ENCODE data around the gene LMAN2L.

The LMAN2L gene

GRCh38 chr2:96760036-96760985, 20.4 kb upstream of the LMAN2L start, which contains the start of gene CNNM4:
TSS of gene CNNM4 (plus strand) at chr2:96760902. CDS start at chr2:96761000, 98 bp downstream.
- peak; percentile 72 for DNase-seq (ENCODE audit: low read depth)

- DNase-seq (ENCODE audit: low read depth) = no peak
Observed at GRCh38 chr2:96759548-96759947, 19.7 kb upstream of the LMAN2L start.

- DNase-seq (ENCODE audit: low read depth) = no peak
Observed at GRCh38 chr2:96758987-96759386, 19.1 kb upstream of the LMAN2L start.

- DNase-seq (ENCODE audit: low read depth) = no peak
Observed at GRCh38 chr2:96757477-96757860, 17.6 kb upstream of the LMAN2L start.

GRCh38 chr2:96756788-96757476, 17.1 kb upstream of the LMAN2L start:
- no peak for DNase-seq (ENCODE audit: low read depth)

- DNase-seq (ENCODE audit: low read depth) = no peak
Observed at GRCh38 chr2:96754317-96754716, 14.5 kb upstream of the LMAN2L start.

- DNase-seq (ENCODE audit: low read depth) = no peak
Observed at GRCh38 chr2:96753661-96754282, 13.9 kb upstream of the LMAN2L start.

GRCh38 chr2:96751800-96752199, 11.9 kb upstream of the LMAN2L start:
- DNase-seq (ENCODE audit: low read depth) = no peak

GRCh38 chr2:96747061-96747617, 7.3 kb upstream of the LMAN2L start:
- no peak for DNase-seq (ENCODE audit: low read depth)

GRCh38 chr2:96739076-96739632, 710 bp downstream of the LMAN2L start:
- no peak for DNase-seq (ENCODE audit: low read depth)

- DNase-seq (ENCODE audit: low read depth) = no peak
Observed at GRCh38 chr2:96737831-96738230, 2.0 kb downstream of the LMAN2L start.

- DNase-seq (ENCODE audit: low read depth) = no peak
Observed at GRCh38 chr2:96737251-96737650, 2.6 kb downstream of the LMAN2L start.

GRCh38 chr2:96734880-96735583, 4.8 kb downstream of the LMAN2L start:
- DNase-seq (ENCODE audit: low read depth) = no peak

GRCh38 chr2:96733931-96734330, 5.9 kb downstream of the LMAN2L start:
- no peak for DNase-seq (ENCODE audit: low read depth)

GRCh38 chr2:96730212-96730611, 9.7 kb downstream of the LMAN2L start:
- DNase-seq (ENCODE audit: low read depth) = no peak

- DNase-seq (ENCODE audit: low read depth) = no peak
Observed at GRCh38 chr2:96729748-96730147, 10.1 kb downstream of the LMAN2L start.

- DNase-seq (ENCODE audit: low read depth) = no peak
Observed at GRCh38 chr2:96727431-96727830, 12.4 kb downstream of the LMAN2L start.

- DNase-seq (ENCODE audit: low read depth) = no peak
Observed at GRCh38 chr2:96726131-96726530, 13.7 kb downstream of the LMAN2L start.

- no peak for DNase-seq (ENCODE audit: low read depth)
Observed at GRCh38 chr2:96716388-96716787, 23.5 kb downstream of the LMAN2L start.

GRCh38 chr2:96715658-96716057, 24.2 kb downstream of the LMAN2L start:
- no peak for DNase-seq (ENCODE audit: low read depth)

- no peak for DNase-seq (ENCODE audit: low read depth)
Observed at GRCh38 chr2:96710985-96711384, 28.9 kb downstream of the LMAN2L start.

Data from stimulated activated CD8-positive, alpha-beta memory T cell treated with anti-CD3 and anti-CD28 coated beads, Interleukin-15, amount 100 ng/mL, for 24 hours (primary cell).